Loucy (cell line): ENCODE results near the gene GJA4.

Experiments
- H2AFZ ChIP-seq: fragments of 200-600 bp; sonication (generic); 2 replicates; pipeline ENCODE4 v1.6.0; 2016; ENCODE audit warnings: antibody characterized with exemption, mild to moderate bottlenecking, low read length, moderate library complexity
- H3F3A ChIP-seq: fragments of 200-600 bp; 2 replicates; pipeline ENCODE4 v1.6.0; 2016; ENCODE audit warnings: antibody characterized with exemption, low read depth, mild to moderate bottlenecking
- H3K27me3 ChIP-seq: fragments of 200-600 bp; sonication (generic); 2 replicates; pipeline ENCODE4 v1.6.1; 2014; ENCODE audit warnings: low read length, mild to moderate bottlenecking; ENCODE audit not compliant: insufficient read depth, poor library complexity, severe bottlenecking
- H3K36me3 ChIP-seq: fragments of 200-600 bp; sonication (generic); 2 replicates; pipeline ENCODE4 v1.6.1; 2016; ENCODE audit warnings: low read length; ENCODE audit not compliant: insufficient read depth
- H3K4me1 ChIP-seq: fragments of 200-600 bp; sonication (generic); 2 replicates; pipeline ENCODE4 v1.5.1; 2014; ENCODE audit warnings: low read length, mild to moderate bottlenecking; ENCODE audit not compliant: insufficient read depth, poor library complexity, severe bottlenecking
- H3K4me2 ChIP-seq: fragments of 200-600 bp; sonication (generic); 2 replicates; pipeline ENCODE4 v1.6.0; 2014; ENCODE audit warnings: antibody characterized with exemption, low read length, low read depth, mild to moderate bottlenecking; ENCODE audit not compliant: poor library complexity, severe bottlenecking
- H3K4me3 ChIP-seq: fragments of 200-600 bp; sonication (generic); 2 replicates; pipeline ENCODE4 v1.5.1; 2014; ENCODE audit warnings: low read length, mild to moderate bottlenecking, mixed read lengths; ENCODE audit not compliant: poor library complexity, severe bottlenecking
- H3K79me2 ChIP-seq: fragments of 200-600 bp; sonication (generic); 2 replicates; pipeline ENCODE4 v1.6.1; 2014; ENCODE audit warnings: low read length; ENCODE audit not compliant: insufficient read depth
- H3K9ac ChIP-seq: fragments of 200-600 bp; sonication (generic); 2 replicates; pipeline ENCODE4 v1.6.0; 2014; ENCODE audit warnings: mild to moderate bottlenecking, low read depth, low read length, moderate library complexity; ENCODE audit not compliant: poor library complexity, severe bottlenecking
- H3K9me2 ChIP-seq: fragments of 200-600 bp; sonication (generic); replicated peaks from 2 replicates; pipeline ENCODE4 v1.6.1; 2016; ENCODE audit warnings: low read depth, low read length, mixed read lengths
- H3K9me3 ChIP-seq: fragments of 200-600 bp; sonication (generic); 2 replicates; pipeline ENCODE4 v1.6.1; 2014; ENCODE audit warnings: mild to moderate bottlenecking, antibody characterized with exemption, low read length, low read depth; ENCODE audit not compliant: insufficient read depth
- H4K20me1 ChIP-seq: fragments of 200-600 bp; sonication (generic); 2 replicates; pipeline ENCODE4 v1.6.0; 2014; ENCODE audit warnings: antibody characterized with exemption, low read length, mild to moderate bottlenecking; ENCODE audit not compliant: insufficient read depth, poor library complexity, severe bottlenecking
- EZH2phosphoT487 ChIP-seq: fragments of 200-600 bp; IDR thresholded peaks from 2 replicates; pipeline ENCODE4 v1.6.1; 2018; ENCODE audit warnings: antibody characterized with exemption, mild to moderate bottlenecking, moderate library complexity, borderline replicate concordance
- TF ChIP-seq, protein P1 (sequence below): fragments of 200-600 bp; sonication (generic); conservative IDR thresholded peaks from 2 replicates; pipeline ENCODE4 v1.5.1; 2014; ENCODE audit warnings: mild to moderate bottlenecking, antibody characterized with exemption, low read length

GJA4 gene

DNA sequence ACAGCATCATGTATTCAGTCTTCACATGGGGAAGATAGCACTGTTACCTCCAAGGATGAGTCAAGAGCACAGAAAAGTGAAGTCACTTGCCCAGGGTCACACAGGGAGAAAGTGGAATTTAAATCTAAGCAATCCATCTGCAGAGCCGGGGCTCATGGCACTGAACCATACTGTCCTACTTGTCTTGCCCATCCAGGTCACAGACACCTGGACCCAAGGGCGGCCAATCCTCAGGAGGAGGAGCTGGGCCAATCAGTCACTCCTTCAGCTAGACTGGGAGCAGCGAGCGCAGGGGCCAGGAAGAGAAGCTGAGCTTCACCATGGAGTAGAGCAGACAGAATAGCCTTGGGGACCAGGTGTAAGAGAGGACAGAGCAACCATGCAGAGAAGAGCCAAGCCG, 47.1 kb upstream of the GJA4 start:
- no peak overlapping the region for H3K4me3 ChIP-seq
- TF ChIP-seq, protein P1, sequence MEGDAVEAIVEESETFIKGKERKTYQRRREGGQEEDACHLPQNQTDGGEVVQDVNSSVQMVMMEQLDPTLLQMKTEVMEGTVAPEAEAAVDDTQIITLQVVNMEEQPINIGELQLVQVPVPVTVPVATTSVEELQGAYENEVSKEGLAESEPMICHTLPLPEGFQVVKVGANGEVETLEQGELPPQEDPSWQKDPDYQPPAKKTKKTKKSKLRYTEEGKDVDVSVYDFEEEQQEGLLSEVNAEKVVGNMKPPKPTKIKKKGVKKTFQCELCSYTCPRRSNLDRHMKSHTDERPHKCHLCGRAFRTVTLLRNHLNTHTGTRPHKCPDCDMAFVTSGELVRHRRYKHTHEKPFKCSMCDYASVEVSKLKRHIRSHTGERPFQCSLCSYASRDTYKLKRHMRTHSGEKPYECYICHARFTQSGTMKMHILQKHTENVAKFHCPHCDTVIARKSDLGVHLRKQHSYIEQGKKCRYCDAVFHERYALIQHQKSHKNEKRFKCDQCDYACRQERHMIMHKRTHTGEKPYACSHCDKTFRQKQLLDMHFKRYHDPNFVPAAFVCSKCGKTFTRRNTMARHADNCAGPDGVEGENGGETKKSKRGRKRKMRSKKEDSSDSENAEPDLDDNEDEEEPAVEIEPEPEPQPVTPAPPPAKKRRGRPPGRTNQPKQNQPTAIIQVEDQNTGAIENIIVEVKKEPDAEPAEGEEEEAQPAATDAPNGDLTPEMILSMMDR: no peak
- no peak for TF ChIP-seq EZH2phosphoT487
- no peak overlapping the region for H3K9ac ChIP-seq
- H4K20me1 ChIP-seq: no peaks in the 10 kb centered on the region
- H3K79me2 ChIP-seq: no peaks in the 10 kb centered on the region
- no peaks in the 10 kb centered on the region for H3K4me1 ChIP-seq
- H3K9me3 ChIP-seq: no peaks in the 10 kb centered on the region
- no peaks in the 10 kb centered on the region for H3K36me3 ChIP-seq
- H3F3A ChIP-seq: no peaks in the 10 kb centered on the region
- no peaks in the 10 kb centered on the region for H3K27me3 ChIP-seq
- no peak overlapping the region for H2AFZ ChIP-seq
- H3K4me2 ChIP-seq: no peak overlapping the region
- no peaks in the 10 kb centered on the region for H3K9me2 ChIP-seq

DNA sequence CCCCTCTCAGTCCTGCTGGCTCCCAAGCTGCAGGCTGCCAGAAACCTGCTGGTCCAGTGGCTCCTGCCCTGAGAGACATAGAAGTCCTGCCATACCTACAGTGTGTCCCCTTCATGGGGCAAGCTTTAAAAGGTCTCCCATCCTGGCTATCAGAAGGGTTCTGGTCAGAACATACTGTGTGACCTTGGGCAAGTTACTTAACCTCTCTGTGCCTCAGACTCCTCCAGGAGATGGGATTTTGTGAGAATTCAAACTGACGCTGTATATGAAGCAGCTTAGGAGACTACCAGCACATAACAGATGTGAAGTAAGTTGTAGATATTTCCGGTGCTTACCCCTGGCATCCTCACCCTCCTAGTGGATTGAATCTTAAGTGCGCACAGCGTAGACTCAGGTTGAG, 46.7 kb upstream of the GJA4 start:
- H3F3A ChIP-seq: no peaks in the 10 kb centered on the region
- no peak overlapping the region for H3K9ac ChIP-seq
- H3K79me2 ChIP-seq: no peaks in the 10 kb centered on the region
- H3K36me3 ChIP-seq: no peaks in the 10 kb centered on the region
- H3K4me3 ChIP-seq: no peak overlapping the region
- TF ChIP-seq, protein P1: no peak
- no peak for TF ChIP-seq EZH2phosphoT487
- no peaks in the 10 kb centered on the region for H3K9me2 ChIP-seq
- H3K9me3 ChIP-seq: no peaks in the 10 kb centered on the region
- H3K4me1 ChIP-seq: no peaks in the 10 kb centered on the region
- no peak overlapping the region for H2AFZ ChIP-seq
- H3K27me3 ChIP-seq: no peaks in the 10 kb centered on the region
- H4K20me1 ChIP-seq: no peaks in the 10 kb centered on the region
- H3K4me2 ChIP-seq: no peak overlapping the region

DNA sequence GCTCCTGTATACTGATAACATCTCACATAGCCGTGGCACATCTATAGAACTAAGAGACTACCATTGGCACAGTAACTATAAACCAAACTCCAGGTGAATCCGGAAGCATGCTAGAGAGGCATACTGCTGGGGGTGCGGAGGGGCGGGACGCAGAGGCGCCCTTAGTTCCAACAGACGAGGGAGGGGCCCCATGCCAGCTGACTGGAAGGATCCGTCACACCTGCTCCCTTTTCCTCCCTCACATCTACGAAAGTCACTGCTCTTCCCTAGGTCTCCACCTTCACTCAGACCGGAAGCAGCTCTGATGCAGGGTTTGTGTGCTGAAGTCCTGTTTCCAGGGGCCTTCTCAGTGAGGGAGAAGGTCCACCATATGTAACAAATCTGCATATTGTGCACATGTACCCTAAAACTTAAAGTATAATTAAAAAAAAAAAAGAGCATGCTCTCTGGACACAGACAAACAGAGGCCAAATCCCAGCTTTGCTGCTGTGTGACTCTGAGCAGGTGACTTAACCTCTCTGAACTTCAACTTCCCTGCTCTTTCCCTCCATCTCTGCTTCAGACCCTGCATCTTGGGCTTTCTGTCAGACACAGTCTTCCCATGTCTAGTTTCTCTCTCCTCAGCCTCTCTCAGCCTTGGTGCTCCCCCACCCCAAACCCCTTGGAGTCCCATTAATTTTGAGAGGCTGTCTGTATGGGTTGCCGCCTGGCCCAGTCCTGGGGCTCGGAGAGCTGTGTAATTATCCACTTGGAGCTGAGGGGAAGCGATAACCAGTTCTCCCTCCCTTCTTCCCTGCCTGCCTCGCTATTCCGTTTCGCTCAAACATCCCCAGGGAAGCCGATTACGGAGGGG, 45.8 kb upstream of the GJA4 start:
- no peaks in the 10 kb centered on the region for H3K79me2 ChIP-seq
- no peaks in the 10 kb centered on the region for H3K9me2 ChIP-seq
- H3K9me3 ChIP-seq: no peaks in the 10 kb centered on the region
- H3K4me1 ChIP-seq: no peaks in the 10 kb centered on the region
- no peaks in the 10 kb centered on the region for H3K27me3 ChIP-seq
- H3F3A ChIP-seq: no peaks in the 10 kb centered on the region
- H3K36me3 ChIP-seq: no peaks in the 10 kb centered on the region
- H2AFZ ChIP-seq: no peak overlapping the region
- H3K9ac ChIP-seq: no peak overlapping the region
- TF ChIP-seq, protein P1: no peak
- TF ChIP-seq EZH2phosphoT487: no peak
- no peak overlapping the region for H3K4me3 ChIP-seq
- H3K4me2 ChIP-seq: no peak overlapping the region
- H4K20me1 ChIP-seq: no peaks in the 10 kb centered on the region
